Measurements from ENCODE around the gene FSD2.

GRCh38 chr15:82751308-82751707 lies 54.6 kb downstream of the FSD2 start:
- TF ChIP-seq EZH2 (IDR thresholded peaks at IDR 0.05; ENCODE audit: low read depth) (no peak), CTCF (conservative IDR thresholded peaks at IDR 0.05) (no peak)
